A549 treated with GW870086 at 1 μM for 4 hours (cell line): ENCODE measurements around the gene UBE3C. TPM values are rescaled to one million over a fixed set of nuclear protein-coding genes. Genes with fewer than 3 reads are reported as not detected.

Source experiments
- total RNA-seq: library from RNA; stranded (reverse); fragments of 200-300 nt; extraction: Qiagen RNA extraction; gene quantifications from 5 replicates; pipeline ENCODE4 v1.2.3, GENCODE V29; 2022; ENCODE audit warnings: low read depth

The UBE3C gene
- 56.2 to 74.9 TPM (median 67.4 TPM) in 5 replicates for total RNA-seq

GRCh38 chr7:157138424-157139110 lies at the start of gene UBE3C:
Gene UBE3C, plus strand, starts transcription at chr7:157138926. Its CDS starts 347 bp downstream, at chr7:157139273.

Other genes with a start within 250 kb of the UBE3C start
- gene LMBR1, start 245.7 kb upstream of the UBE3C start, total RNA-seq, result 21.5 to 29.3 TPM (median 26.6 TPM) in 5 replicates
- gene NOM1, start 189.2 kb upstream of the UBE3C start, total RNA-seq, result 16.5 to 19.9 TPM (median 17.8 TPM) in 5 replicates
- gene MNX1, start 128.3 kb upstream of the UBE3C start, total RNA-seq, result 3.7 to 5.4 TPM (median 5.0 TPM) in 5 replicates
- gene DNAJB6, start 198.1 kb downstream of the UBE3C start, total RNA-seq, result 81.0 to 134 TPM (median 103 TPM) in 5 replicates